IPS-15b (cell line): ENCODE measurements around the gene FAHD2A.
"Not testable (repeated sequence)": the region's sequence is repeated elsewhere in the genome, so short reads cannot be mapped to it uniquely, and the experiment has no call there.

Experiments
- H3K27me3 ChIP-seq: one replicate; pipeline ENCODE4 v1.6.1; 2013; ENCODE audit warnings: low read length; ENCODE audit not compliant: control insufficient read depth, insufficient read depth
- H3K36me3 ChIP-seq: one replicate; pipeline ENCODE4 v1.6.1; 2013; ENCODE audit warnings: low read length; ENCODE audit not compliant: control insufficient read depth, insufficient read depth
- H3K4me1 ChIP-seq: one replicate; pipeline ENCODE4 v1.6.1; 2013; ENCODE audit warnings: mild to moderate bottlenecking, low read length; ENCODE audit not compliant: control insufficient read depth, insufficient read depth
- H3K4me3 ChIP-seq: one replicate; pipeline ENCODE4 v1.5.1; 2013; ENCODE audit warnings: low read depth, low read length
- H3K9ac ChIP-seq: one replicate; pipeline ENCODE4 v1.6.1; 2013; ENCODE audit warnings: low read depth, mild to moderate bottlenecking, low read length
- H3K9me3 ChIP-seq: one replicate; pipeline ENCODE4 v1.6.1; 2013; ENCODE audit warnings: mild to moderate bottlenecking, low read length; ENCODE audit not compliant: control insufficient read depth, insufficient read depth

FAHD2A gene

DNA sequence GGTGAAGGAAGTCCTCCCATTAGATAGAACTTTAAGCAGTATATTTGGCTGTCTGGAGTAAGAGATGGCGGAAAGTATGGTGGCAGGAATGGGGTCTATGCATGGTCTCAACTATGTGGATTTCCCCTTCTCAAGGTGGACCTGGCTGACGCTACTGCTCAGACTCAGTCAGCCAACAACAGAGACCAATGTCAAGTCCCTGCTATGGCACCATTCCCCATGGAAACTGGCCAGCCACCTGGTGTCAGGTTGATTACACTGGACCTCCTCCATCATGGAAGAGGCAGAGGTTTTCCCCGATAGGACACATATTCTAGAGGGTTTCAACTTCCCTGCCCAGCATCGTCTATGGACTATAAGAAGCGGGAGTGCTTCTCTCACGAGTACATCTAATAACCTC lies 8.6 kb upstream of the FAHD2A start:
- no peak overlapping the region for H3K9ac ChIP-seq
- H3K27me3 ChIP-seq = peaks cover 10% of the 10 kb centered on the region
- H3K36me3 ChIP-seq = peaks cover 2% of the 10 kb centered on the region
- H3K4me3 ChIP-seq = no peak overlapping the region
- H3K9me3 ChIP-seq = no peaks in the 10 kb centered on the region
- no peaks in the 10 kb centered on the region for H3K4me1 ChIP-seq

GRCh38 chr2:95399061-95399460 lies 3.4 kb upstream of the FAHD2A start:
- Histone ChIP-seq H3K4me3 (no peak overlapping the region), H3K9ac (no peak overlapping the region), H3K9me3 (no peaks in the 10 kb centered on the region), H3K4me1 (peaks cover 2% of the 10 kb centered on the region), H3K27me3 (peaks cover 6% of the 10 kb centered on the region), H3K36me3 (no peaks in the 10 kb centered on the region)

GRCh38 chr2:95401480-95401879 lies 1.0 kb upstream of the FAHD2A start:
- H3K4me3 ChIP-seq = peak overlapping the region; percentile 93
- peak overlapping the region; percentile 37 for H3K9ac ChIP-seq
- H3K36me3 ChIP-seq = no peaks in the 10 kb centered on the region
- H3K27me3 ChIP-seq = peaks cover 6% of the 10 kb centered on the region
- H3K9me3 ChIP-seq = no peaks in the 10 kb centered on the region
- H3K4me1 ChIP-seq = peaks cover 2% of the 10 kb centered on the region

GRCh38 chr2:95402004-95402369 lies 521 bp upstream of the FAHD2A start:
- not testable (repeated sequence) for H3K36me3 ChIP-seq, H3K27me3 ChIP-seq, H3K4me1 ChIP-seq, H3K9me3 ChIP-seq
- Histone ChIP-seq H3K4me3 (peak overlapping the region; percentile 93), H3K9ac (peak overlapping the region; percentile 37)

- Histone ChIP-seq H3K4me3 (peak overlapping the region; percentile 93), H3K9ac (peak overlapping the region; percentile 73)
- not testable (repeated sequence) for H3K36me3 ChIP-seq, H3K27me3 ChIP-seq, H3K4me1 ChIP-seq, H3K9me3 ChIP-seq
These were observed 755 bp downstream of the FAHD2A start for GRCh38 chr2:95403204-95403721.

- H3K4me3 ChIP-seq = peak overlapping the region; percentile 93
- H3K9ac ChIP-seq, H3K4me1 ChIP-seq, H3K27me3 ChIP-seq, H3K36me3 ChIP-seq, H3K9me3 ChIP-seq: not testable (repeated sequence)
These were observed 1.3 kb downstream of the FAHD2A start for GRCh38 chr2:95403824-95404223.

GRCh38 chr2:95404676-95405075 lies 2.2 kb downstream of the FAHD2A start:
- H3K4me1 ChIP-seq, H3K27me3 ChIP-seq, H3K9me3 ChIP-seq, H3K36me3 ChIP-seq, H3K4me3 ChIP-seq, H3K9ac ChIP-seq: not testable (repeated sequence)

GRCh38 chr2:95411239-95411638 lies 8.7 kb downstream of the FAHD2A start:
- H3K9ac ChIP-seq, H3K27me3 ChIP-seq, H3K9me3 ChIP-seq, H3K4me1 ChIP-seq, H3K36me3 ChIP-seq, H3K4me3 ChIP-seq: not testable (repeated sequence)

DNA sequence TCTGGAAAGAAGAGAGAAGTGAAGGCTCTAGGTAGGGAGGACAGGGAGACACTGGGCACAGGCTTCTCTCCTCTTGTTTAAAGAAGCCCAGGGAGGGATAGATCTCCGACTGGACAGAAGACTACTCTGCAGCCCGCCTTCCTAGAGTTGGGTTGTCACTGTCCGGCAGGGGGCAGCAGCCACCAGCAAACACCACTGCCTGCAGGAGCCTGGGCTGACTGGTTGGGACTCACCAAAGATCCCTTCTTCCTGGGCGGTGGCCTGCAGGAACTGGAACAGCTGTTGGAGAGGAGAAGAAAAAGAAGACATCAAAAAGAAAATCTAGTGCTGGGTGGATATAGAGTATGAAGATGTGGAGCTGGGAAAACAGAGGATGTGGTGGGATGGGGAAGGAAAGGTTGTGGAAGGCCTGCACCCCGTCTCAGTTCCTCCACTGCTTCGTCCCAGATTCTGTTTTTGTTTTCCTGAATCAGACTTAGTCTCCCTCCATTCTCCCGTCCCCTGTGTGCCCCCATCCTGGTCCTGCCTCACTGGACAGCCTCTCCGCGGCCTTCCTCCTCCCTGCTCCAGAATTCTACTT lies 11.6 kb downstream of the FAHD2A start:
- not testable (repeated sequence) for H3K27me3 ChIP-seq, H3K36me3 ChIP-seq, H3K9ac ChIP-seq, H3K4me1 ChIP-seq, H3K4me3 ChIP-seq, H3K9me3 ChIP-seq

DNA sequence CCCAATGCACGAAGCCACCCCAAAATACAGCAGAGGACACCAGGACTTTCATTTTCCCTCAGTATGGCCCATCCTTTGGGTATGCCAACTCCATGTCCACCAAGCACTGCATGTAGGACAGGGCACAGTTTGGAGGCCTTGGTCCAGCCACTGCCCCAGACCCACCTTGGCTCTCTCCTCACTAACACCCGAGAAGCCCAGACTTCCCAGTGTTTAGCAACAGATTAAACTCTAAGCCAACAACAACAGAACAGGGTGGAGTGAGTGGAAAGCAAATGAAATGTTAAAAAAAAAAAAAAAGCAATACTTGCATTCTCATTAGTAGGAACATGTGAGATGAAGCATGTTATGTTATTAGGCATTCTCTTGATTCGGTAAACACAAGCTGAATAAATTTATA lies 12.6 kb downstream of the FAHD2A start:
- H3K9me3 ChIP-seq, H3K9ac ChIP-seq, H3K27me3 ChIP-seq, H3K36me3 ChIP-seq, H3K4me3 ChIP-seq, H3K4me1 ChIP-seq: not testable (repeated sequence)

GRCh38 chr2:95415561-95415960 lies 13.1 kb downstream of the FAHD2A start:
- not testable (repeated sequence) for H3K9me3 ChIP-seq, H3K4me3 ChIP-seq, H3K4me1 ChIP-seq, H3K9ac ChIP-seq, H3K27me3 ChIP-seq, H3K36me3 ChIP-seq

GRCh38 chr2:95427196-95427867 lies 24.8 kb downstream of the FAHD2A start:
- H3K27me3 ChIP-seq, H3K9ac ChIP-seq, H3K9me3 ChIP-seq, H3K4me3 ChIP-seq, H3K36me3 ChIP-seq, H3K4me1 ChIP-seq: not testable (repeated sequence)
